HG03558 (cell line): ENCODE data around the gene PTPN18.

Source experiments
- ATAC-seq: cut with Tn5 transposase; IDR thresholded peaks from one replicate; pipeline ENCODE4 v1.9.1; 2021; ENCODE audit warnings: moderate number of reproducible peaks; ENCODE audit not compliant: unreplicated experiment; ENCODE audit errors: extremely low read depth

The PTPN18 gene

DNA sequence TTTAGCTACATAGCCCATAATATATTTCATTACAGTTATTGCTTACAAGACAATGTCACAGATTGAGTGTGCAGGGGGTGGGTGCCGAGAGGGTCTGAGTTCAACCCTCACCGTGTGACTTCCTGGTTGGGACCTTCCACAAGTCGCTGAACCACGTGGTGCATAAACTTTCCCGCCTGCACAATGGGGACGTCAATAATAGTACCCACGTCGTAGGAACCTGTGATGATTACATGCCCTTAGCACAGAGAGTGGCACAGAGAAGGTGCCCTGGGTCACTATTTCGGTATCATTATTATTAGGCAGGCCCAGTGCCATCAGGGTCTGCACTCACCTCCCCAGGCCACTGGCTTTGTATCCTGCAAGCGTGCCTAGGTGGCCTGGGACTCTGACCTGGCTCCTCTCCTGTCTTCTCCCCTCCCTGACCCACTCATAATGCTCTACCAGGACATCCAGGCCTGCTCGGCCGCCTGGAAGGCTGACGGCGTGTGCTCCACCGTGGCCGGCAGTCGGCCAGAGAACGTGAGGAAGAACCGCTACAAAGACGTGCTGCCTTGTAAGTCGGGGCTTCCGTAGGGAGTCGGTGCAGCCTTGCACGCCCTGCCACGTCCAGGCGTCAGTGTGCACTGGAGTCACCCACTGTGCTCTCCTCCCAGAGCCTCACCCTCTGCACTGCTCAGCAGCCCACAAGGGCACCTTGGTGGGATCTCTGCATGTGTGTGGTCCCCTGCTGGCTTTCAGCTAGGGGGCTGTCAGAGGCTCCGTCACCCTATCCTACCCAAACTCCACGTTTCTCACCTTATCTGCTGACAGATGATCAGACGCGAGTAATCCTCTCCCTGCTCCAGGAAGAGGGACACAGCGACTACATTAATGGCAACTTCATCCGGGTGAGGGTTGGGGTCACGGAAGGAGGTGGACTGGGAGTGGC is 2.8 kb downstream of the PTPN18 start:
- ATAC-seq: no peak

GRCh38 chr2:130359466-130359865 is 3.6 kb downstream of the PTPN18 start:
- ATAC-seq: no peak

- ATAC-seq: no peak
Observed at GRCh38 chr2:130363479-130363878, 7.6 kb downstream of the PTPN18 start.

GRCh38 chr2:130365075-130365474 is 9.2 kb downstream of the PTPN18 start:
- ATAC-seq: no peak

GRCh38 chr2:130365963-130366362 is 10.1 kb downstream of the PTPN18 start:
- ATAC-seq: no peak

DNA sequence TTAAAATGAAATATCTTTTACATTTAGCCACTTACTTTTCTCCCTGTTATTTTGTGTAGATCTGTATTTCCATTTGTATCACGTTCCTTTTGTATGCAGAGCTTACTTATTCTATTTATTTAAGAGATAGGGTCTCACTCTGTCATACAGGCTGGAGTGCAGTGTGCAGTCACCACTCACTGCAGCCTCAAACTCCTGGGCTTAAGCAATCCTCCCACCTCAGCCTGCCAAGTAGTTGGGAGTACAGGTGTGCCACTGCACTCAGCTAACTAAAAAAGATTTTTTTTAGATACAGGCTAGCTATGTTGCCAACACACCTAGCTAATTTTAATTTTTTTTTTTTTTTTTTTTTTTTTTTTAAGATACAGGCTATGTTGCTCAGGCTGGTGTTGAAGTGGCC is 10.9 kb downstream of the PTPN18 start:
- ATAC-seq: no peak

DNA sequence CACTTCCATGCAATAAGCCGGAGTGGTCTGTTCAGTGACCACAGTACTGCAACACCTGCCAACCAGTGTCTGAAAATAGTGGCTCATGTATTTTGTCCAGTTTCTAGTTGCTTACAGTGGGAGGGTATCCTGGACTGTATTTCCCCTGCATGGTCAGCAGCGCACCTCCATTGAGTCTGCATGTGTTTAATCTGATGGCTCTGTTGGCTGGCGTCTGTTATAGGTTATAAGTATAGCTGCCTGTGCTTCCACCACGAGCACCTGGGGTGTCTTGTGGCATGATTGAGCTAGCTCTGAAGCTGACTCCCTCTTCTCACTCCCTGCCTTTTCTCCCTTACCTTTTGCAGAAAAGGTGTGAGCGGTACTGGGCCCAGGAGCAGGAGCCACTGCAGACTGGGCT is 12.9 kb downstream of the PTPN18 start:
- ATAC-seq: no peak

DNA sequence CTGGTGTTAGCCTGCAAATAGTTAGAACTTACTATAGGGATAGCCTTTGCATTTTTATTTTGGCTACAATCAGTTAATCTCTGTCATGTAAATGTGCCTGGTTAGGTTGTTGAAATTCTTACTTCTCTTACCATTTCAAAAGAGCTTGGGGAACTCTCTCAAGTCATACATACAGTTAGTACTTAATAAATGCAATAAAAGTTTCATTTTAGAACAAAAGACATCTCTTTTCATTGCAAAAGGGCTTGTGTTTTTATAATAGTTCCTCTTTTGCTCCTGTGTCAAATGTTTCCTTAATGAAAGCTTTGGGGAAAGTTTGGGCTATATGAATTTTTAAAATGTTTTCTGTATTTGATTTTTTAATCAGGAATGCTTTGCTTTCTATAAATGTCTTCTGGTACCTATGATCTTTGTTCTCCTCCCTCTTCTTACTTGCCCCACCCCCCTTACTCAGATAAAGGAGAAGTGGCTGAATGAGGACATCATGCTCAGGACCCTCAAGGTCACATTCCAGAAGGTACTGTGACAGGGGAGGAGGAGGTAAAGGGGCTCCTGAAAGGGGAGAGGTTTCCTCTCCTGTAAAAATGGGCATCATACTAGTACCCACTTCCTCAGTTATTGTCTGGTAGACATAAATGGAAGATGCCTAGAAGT is 13.6 kb downstream of the PTPN18 start:
- no peak for ATAC-seq

DNA sequence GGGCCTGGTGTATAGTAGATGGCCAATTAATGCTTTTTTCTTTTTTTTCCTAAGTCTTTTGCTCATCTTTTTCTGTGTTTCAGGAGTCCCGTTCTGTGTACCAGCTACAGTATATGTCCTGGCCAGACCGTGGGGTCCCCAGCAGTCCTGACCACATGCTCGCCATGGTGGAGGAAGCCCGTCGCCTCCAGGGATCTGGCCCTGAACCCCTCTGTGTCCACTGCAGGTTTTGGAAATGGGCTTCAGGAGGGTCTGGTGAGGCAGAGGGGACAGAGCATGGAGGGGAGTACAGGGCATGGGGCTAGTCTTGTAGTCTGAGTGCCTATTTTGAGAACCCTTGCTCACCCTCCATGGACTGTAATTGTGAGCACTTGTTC is 14.1 kb downstream of the PTPN18 start:
- no peak for ATAC-seq

GRCh38 chr2:130370490-130370889 is 14.6 kb downstream of the PTPN18 start:
- no peak for ATAC-seq

DNA sequence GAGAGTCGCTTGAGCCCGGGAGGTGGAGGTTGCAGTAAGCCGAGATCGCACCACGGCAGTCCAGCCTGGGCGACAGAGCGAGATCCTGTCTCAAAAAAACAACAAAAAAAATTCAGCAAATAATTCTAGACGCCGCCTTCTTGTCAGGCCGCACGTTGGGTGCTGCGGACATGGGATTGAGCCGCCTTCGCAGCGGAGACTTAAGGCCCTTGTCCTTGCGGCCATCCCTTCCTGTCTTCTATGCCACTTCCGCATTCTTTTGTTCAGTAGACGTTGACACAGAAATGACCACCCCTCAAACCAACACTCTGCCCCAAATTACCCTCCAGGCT is 15.8 kb downstream of the PTPN18 start:
- ATAC-seq: no peak

GRCh38 chr2:130372055-130372832 is 16.4 kb downstream of the PTPN18 start:
- ATAC-seq: peak; percentile 50

- no peak for ATAC-seq
Observed at GRCh38 chr2:130372833-130373807, 17.3 kb downstream of the PTPN18 start.

- ATAC-seq: no peak
Observed at GRCh38 chr2:130373808-130374365, 18.0 kb downstream of the PTPN18 start.

DNA sequence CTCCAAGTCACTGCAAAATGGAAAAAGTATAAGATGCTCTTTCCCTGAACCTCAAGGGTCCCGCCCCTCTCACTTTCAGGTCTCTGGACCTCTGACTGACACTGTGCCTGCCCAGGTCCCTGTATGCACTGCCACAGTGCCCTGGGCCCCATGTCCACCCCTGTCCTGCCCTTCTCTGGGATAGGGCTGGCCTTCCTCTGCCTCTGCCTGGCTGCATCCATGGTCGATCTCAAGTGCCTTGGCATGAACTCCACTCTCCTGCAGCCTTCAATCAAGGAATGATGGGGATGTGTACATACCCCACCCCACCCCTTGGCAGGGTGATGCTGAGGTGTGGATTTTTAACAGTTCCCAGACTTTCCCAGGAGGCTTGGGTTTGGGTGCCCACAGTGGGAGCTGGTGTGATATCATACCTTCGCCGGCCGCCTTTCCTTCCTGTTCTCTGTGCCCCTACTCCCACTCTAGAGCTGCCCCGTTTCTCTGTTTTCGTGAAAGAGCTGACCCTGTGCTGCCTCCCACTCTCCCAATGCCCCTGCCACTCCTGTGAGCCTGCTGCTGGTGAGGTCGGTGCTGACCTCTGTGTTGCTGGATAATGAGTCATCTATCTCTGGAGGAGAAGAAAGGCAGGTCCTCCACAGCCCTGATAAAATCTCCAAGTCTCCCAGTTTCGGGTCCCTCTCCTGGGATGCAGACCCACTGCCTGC is 18.9 kb downstream of the PTPN18 start:
- no peak for ATAC-seq

GRCh38 chr2:130375291-130376266 is 19.7 kb downstream of the PTPN18 start:
- ATAC-seq: no peak

DNA sequence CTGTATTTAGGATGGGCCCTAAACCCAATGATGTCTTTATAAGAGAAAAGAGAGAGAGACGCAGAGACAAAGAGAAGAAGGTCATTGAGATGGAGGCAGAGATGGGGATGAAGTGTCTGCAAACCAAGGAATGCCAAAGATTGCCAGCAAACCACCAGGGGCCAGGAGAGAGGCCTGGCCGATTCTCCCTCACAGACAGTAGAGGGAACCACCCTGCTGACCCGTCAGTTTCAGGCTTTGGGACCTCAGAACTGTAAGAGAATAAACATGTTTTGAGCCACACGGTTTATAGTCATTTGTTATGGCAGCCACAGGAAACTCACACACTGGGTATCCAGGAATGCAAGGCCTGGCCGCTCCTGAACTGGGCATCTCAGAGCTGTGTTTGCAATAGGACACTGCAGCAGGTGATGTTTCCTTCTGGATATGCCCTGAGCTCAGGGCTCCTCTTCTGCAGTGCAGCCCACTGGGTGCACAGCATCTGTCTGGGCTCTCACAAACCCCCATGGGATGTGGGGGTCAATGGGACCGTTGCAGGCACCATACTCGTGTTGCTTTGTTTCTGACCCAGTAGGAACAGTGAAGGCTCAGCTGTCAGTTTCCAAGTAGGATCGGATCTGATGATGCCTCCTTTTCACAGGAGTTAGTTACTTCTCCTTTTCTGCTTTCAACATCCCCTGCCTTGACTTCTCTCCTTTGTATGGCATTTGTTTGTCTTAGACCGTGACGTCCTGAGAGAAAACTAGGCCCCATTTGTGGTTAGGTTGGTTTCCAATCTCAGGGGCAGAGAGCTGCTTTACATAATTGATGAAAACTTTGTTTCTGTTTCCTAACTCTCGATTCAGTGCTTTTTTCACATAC is 20.8 kb downstream of the PTPN18 start:
- ATAC-seq: peak; percentile 42
